Activated CD4-positive, alpha-beta T cell treated with anti-CD3 and anti-CD28 coated beads, Interleukin-2, Interleukin-4, amounts not matched to agents 100 ng/mL and 50 ng/mL, durations not matched to agents 16 hours and 8 hours (primary cell): ENCODE results near the gene VEGFB.
"Not testable (repeated sequence)": the region's sequence is repeated elsewhere in the genome, so short reads cannot be mapped to it uniquely, and the experiment has no call there.

Experiments used
- DNase-seq: peaks from one replicate; pipeline ENCODE4 v3.0.0-alpha.2; 2020; ENCODE audit warnings: low spot score

The VEGFB gene

DNA sequence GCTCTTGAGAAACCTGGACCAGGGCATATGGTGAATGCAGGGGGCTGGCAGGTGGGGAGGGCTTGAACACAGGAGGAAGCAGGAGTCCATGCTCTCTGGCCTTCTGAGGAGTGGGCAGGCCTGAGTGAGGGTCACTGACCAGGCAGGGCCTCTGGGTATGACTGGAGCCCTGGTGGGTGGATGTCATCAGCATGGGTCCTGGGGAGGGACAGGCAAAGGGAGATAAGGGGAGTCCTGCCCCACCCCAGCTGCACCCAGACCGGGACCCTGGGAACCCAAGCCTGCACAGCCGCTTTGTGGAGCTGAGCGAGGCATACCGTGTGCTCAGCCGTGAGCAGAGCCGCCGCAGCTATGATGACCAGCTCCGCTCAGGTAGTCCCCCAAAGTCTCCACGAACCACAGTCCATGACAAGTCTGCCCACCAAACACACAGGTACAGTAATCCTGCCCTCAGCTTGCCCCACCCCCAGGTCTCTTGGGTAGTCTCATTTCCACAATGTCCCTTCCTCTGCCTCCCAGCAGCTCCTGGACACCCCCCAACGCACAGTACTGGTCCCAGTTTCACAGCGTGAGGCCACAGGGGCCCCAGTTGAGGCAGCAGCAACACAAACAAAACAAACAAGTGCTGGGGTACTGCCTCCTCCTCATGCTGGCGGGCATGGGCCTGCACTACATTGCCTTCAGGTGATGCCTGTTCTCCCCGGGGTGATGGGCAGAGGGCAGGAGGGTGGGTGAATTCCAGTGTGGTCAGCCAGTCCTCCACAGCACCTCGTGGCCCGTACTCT, 2.0 kb upstream of the VEGFB start:
- no peak for DNase-seq

DNA sequence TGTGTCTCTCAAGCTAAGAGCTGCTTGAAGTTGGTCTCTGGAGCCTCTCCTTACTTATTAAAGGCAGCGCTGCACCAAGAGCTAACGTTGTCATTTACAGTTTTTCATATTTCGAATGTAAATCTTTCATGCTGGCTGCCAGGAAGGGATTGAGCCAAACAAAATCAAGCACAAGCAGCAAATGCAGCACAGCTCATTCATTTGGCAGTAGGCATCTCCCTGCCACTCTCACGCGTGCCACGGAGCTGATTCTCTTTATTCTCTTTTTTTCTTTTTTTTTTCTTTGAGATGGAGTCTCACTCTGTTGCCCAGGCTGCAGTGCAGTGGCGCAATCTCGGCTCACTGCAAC, 1.4 kb upstream of the VEGFB start:
- no peak for DNase-seq

DNA sequence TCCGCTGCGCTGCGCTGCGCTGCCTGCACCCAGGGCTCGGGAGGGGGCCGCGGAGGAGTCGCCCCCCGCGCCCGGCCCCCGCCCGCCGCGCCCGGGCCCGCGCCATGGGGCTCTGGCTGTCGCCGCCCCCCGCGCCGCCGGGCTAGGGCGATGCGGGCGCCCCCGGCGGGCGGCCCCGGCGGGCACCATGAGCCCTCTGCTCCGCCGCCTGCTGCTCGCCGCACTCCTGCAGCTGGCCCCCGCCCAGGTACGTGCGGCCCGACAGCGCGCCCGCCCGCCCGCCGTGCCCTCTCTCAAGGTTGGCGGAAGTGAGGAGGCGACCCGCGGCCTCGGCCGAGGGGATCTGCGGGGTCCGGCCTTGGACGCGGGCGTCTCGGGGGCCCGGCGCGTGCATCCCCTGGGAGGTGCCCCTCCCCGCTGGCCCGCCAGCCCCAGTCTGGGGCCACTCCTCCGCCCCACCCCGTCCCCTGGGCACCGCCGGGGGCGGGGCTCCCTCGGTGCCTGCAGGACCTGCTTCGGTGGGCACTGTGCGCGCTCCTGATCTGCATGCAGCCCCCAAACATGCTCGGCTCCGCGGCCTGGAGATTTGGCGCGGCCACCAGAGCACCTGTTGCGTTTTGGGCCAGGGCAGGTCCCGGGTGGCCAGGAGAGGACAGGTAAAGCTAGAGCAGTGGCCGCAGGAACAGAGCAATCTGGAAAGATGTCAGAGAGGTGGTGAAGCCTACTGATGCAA, 429 bp downstream of the VEGFB start:
- no peak for DNase-seq

DNA sequence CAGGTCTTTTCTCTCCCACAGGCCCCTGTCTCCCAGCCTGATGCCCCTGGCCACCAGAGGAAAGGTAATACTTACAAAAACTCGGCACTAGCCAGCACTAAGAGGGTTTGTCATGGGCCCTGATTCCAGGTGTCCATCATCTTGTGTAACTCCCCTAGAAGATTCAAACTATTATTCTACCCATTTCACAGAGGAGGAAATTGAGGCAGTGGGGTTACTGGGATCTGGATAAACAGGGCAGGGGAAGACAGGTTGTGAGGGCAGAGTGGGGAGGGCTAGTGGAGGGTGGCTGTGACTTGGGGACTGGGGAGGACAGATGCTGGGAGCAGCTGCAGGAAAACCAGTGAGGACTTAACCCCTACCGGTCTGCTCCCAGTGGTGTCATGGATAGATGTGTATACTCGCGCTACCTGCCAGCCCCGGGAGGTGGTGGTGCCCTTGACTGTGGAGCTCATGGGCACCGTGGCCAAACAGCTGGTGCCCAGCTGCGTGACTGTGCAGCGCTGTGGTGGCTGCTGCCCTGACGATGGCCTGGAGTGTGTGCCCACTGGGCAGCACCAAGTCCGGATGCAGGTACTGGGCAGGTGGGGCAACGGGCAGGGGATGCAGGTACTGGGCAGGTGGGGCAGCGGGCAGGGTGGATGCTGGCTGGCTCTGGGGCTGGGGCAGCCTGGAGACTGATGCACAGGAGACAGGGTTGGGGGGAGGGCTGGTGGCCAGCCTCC, 1.2 kb downstream of the VEGFB start:
- no peak for DNase-seq

DNA sequence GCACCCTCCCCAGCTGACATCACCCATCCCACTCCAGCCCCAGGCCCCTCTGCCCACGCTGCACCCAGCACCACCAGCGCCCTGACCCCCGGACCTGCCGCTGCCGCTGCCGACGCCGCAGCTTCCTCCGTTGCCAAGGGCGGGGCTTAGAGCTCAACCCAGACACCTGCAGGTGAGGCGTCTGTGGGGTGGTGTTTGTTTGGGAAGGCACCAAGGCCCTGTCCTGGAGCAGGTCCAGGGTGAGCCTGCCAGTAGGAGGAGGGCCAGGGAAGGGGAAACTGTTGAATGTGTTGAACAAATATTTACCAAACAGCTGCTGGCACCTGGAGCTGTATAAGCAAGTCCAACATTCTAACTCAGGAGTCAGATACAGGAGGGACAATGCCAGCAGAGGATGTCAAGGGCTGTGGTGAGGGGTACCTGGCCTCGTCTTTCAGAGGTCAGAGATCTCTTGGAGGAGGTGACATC, 3.1 kb downstream of the VEGFB start:
- DNase-seq, result no peak

DNA sequence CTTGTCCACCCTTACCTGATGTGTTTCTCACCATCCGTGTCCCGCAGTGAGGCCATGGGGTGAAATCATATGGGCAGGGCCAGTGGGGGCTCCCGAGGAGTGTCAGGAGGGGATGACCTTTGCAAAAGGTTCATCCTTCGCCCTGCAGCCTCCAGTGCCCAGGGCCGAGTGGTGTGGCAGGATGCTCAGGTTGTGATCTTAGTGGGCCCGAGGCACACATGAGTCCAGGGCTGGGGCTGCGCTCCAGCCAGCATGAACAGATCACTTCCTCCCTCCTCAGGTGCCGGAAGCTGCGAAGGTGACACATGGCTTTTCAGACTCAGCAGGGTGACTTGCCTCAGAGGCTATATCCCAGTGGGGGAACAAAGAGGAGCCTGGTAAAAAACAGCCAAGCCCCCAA, 3.7 kb downstream of the VEGFB start:
- DNase-seq, result no peak

DNA sequence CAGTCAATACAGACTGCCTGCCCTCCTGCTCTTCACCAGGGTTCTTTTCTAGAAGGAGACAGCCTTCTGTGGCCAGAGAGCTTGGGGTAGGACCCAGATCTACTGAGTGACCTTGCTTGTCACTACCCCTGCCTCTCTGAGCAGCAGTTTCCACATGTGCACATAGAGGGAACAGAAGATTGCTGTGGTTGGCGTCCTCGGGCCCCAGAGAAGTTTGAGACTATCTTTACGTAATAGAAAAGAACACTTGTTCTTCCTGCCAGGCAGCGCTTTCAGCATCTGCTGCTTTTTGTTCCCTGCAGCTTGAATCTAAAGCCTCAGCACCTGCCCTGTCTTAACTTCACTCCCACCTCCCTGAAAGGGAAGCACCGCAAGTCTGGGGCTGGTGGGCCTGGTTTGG, 4.6 kb downstream of the VEGFB start:
- no peak for DNase-seq

DNA sequence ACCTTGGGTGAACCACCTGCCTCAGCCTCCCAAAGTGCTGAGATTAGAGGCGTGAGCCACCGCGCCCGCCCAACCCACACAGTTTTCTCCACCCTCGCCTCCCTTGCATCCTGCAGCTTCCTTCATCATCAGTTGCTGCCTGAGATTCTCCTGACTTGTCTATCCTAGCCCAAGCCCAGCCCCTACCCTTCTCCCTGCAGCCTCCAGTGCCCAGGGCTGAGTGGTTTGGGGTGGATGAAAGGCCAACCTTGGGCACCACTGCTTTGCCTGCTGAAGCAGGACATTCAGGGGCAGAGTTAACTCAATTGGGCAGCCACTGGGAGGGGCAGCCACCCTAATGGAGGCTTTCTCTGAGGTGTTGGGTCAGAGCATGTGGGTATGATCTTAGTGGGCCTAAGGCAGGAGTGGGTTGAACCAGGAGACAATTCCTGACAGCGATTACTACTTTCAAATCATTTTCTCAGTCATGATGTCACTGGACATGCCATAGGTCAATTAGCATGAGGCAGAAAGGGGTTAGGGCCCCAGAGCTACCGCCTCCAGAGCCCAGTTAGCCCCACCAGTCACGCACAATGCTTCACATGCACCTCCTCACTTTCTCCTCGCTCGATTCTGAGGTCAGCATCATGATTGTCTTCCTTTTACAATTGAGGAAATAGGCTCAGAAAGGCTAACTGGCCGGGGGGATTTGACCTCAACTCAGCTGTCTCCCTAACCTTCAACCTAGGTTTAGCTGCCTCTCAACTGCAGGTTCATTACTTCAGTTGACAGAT, 5.5 kb downstream of the VEGFB start:
- no peak for DNase-seq

DNA sequence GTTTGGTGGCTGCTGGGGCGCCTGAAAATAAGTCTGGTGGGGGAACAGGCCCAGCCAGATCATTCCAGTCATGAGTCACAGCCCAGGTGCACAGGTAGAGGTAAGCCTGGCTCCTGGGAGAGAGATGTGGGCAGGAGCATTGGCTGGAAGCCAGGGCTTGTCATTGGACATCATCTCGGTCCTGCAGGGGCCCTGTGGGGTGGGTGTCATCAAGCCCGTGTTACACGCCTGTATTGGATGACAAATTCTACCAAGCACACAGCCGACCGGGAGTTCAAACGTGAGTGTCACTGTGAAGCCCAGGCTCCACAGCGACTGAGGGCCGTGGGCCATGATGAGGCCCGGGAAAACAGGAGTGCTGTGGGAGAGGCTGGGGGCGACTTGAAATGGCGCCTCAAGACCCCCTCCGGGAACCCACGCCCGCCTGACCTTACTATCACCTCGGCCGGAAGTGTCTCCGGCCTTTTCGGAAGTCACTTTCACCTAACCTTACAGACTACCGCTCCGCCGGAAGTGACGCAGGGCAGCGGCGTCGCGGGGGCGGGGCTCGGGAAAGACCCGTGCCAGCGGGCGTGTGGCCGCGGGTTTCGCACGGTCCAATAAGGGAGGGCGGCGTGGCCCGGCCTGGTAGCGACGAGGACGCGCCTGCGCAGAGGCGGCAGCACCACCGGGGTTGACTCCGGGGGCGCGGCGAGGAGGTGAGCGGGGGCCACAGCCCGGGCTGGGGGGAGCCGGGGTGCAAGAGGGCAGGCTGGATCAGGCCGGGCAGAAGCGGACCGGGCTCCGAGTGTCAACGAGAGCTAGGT, 6.3 kb downstream of the VEGFB start, which contains the start of gene FKBP2:
TSS of gene FKBP2 (plus strand) at position 661 of the 806 bp plus-strand sequence. CDS start 1,293 bp downstream, outside the sequence.
- DNase-seq, result peak; percentile 98

DNA sequence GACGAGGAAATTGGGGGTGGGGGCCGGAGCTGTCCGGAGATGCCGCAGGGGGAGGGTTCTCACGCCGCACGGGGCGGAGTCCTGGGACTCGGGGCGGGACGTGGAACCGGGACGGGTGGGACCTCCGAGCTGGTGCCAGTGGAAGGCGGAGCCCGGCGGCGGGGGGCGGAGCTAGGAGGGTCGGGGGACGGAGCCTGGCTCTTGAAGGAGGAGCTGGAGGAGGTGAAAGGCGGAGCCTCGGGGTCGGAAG, 6.8 kb downstream of the VEGFB start:
- peak; percentile 100 for DNase-seq

DNA sequence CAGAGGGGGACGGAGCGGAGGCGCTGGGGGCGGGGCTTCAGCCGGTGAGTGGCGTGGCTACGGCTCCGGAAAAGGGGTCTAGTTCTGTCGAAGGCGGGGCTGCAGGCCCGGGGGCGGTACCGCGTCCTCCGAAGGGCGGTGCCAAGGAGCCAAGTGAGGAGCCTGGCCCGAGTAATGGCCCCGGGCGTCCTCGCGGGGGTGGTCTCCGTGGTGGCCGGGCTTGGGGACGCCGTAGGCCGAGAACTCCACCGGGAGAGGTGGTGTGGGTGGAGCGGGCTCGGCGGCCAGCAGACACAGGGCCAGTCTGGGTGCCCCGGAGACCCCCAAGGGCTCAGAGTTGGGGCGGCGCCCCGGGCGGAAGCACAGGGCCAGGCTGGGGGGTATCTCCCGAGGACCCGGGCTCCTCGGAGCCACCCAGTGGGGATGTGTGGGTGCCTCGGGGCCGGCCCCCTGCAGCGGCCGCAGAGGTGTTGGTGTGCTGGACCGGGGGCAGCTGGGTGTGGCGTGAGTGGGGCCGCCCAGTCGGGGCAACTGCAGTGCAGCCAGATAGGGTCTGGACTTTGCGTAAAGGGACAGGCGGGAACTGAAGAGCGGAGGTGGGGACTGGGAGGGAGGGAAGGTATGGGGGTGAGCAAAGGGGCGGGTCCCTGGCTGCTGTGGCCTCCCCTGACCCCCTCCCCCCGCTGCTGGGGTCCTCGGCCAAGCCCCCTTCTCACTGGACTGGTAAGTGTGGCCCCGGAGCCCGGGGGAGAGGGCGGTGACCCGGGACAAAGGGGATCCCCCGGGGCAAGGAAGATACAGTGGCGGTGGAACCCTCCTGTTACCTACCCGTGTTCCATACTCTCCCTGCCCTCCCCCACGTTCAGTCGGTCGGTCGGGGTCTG, 7.3 kb downstream of the VEGFB start:
- no peak for DNase-seq

DNA sequence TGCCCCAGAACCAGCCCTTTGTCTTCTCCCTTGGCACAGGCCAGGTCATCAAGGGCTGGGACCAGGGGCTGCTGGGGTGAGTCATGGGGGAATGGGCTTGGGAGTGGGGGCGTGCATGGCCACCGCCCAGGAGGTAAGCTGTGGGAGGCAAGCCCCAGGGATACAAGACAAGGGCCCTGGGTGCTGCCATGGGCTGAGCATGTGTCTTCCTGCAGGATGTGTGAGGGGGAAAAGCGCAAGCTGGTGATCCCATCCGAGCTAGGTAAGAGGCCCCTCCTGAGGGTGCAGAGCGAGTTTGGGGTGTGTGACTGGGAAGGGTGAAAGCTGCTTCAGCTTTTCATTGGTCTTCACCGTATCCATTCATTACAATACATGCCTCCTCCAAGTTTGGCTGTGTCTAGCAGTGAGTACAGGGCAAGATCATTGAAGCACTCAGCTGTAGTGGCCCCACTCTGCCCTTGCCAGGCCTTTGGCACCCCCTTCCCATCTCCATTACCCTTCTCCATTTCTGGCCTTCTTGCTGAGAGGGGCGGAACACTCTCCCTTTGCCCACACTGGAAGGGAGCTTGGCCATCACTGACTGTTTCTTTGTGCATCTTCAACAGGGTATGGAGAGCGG, 9.0 kb downstream of the VEGFB start:
- DNase-seq, result no peak

DNA sequence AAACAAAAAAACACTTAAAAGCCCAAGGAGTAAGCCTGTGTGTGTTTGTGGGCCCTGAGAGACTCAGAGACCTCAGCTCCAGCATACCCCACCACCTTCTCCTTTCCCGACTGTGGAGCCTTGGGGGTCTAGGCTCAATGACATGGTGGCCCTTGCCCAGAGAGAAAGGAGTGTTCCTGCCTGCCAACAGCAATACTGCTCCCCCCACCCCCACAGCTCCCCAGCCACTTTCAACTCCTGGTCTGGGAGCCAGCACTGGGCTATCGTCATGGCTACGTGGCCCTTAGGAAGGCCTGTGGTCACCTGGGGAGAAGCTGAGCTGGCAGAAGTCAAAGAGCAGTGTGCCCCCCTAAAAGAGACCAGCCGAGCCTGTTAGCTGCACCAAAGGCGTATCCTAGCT, 9.7 kb downstream of the VEGFB start:
- no peak for DNase-seq

DNA sequence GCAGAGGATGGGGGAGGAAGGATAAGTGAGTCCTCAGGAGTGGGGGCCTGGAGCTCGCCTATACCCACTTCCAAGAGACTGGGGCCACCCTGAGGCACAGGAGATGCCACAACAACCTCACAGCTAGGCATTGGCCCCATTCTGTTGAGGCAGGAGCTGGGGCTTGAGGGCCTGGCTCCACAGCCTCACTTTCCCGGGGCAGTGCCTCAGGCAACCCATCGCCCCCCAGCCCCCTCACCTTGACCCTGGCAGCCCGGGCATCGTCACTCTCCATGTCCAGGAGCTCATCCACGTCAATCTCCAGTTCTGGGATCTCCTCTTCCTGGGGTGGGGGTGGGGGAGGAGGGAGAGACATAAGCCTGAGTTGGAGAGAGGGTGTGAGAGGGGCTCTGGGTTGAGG, 10.6 kb downstream of the VEGFB start:
- no peak for DNase-seq

DNA sequence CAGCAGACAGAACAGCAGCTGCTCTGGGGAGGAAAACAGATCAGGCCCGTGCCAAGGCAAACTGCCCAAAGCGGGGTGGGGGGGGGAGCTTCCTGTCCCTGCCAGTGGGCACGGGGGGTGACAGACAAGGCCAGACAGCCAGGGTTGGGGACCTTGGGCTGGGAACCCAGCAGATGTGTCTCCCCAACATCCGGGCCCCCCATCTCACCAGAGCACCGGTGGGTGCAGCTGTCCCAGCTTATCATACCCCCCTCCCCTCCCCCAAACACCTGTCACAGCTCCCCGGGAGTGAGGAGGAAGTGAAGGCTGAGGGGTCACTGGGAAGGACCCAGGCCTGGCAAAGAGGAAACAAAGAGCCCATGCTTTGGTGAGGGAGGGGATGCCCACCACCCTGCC, 11.0 kb downstream of the VEGFB start:
- DNase-seq, result no peak

DNA sequence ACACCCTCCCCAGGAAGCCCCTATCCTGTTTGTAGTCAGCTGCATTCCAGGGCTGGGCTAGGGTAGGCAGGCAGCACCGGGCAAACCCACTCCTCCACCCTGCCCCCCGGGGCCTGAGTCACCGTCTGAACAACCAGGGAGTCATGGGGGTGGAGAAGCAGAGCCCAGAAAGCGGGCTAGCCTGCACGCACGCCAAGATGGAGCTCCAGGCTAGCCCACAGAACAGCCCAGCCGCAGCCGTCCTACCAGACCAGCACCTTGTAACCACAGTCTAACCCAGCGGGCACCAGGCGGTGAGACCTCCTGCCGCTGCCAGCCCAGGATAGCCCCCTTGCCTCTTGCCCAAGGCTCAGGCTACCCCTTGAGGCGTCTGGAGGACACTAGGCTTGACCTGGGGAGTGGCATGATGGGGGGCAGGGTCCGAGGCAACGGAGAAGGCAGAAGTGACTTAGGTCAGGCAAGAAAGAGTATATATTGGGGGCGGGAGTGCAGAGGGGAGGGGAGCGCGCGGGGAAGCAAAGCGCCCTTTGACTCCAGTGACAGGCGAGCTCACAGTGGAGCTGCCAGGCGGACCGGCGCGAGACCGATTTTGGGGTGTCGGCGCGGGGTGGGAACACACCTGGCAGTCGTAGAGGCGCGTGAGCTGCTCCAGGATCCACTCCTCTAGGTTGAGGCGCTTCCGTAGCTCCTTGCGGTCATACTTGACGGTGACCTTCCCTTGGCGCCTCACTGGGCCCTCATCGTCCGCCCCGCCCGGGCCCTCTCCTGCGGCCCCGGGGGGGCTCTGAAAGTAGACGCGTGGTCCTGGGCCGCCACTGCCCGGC, 11.6 kb downstream of the VEGFB start:
- peak; percentile 67 for DNase-seq

DNA sequence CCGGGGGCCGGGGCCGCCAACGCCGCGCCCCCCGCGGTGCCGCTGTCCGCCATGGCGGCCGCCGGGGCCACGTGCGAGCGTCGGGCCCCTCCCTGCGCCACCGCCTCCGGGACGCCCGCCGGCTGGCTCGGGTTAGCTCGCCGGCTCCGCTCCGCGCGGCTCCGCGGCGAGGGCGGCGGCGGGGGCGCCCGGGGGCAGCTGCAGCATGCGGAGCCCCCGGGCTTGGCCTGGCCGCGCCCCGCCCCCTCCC, 12.2 kb downstream of the VEGFB start:
- DNase-seq, result not testable (repeated sequence)

DNA sequence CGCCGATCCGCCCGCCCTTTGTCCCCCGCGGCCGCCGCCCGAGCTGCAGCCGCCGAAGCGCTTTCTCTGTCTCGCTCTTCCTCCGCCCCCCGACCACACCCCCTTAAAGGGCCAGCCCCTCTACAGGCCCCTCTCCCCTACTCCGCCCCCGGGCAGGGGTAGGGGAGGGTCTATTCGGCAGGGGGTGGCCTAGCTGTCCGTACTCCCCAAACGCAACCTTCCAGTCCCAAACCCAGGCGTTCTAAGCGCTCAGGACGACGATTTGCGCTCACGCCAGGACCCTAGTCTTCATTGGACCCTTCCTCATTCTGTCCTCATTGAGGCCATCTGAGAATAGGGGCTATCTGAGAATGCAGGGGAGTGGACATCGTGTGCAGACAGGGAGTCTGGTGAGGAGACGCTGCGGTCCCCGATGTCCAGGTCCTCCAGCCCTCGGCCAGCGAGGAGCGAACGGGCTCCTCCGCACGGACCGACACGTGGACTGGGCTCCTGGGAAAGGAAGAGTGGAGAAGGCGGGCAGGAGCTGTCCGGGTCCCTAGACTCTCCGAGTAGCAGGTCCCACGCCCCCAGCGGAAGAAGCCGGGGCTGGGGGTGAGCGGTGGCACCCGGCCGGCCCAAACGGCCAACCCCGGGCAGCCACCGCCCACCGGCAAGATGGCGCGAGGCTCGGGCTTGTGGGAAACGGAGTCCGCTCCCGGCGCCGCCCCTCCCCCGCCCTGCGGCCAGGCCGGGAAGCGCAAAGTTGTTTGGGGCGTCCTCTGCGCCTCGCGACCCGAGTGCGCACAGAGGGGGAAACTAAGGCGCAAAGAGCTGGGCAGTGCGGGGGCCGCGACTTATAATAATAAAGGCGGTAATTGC, 12.7 kb downstream of the VEGFB start, which contains the start of gene PPP1R14B:
TSS of gene PPP1R14B (minus strand) at position 73 of the 858 bp plus-strand sequence. CDS start 270 bp downstream, outside the sequence.
- peak; percentile 86 for DNase-seq
